ENCODE measurements around the gene ASTE1. TPM values are rescaled to one million over a fixed set of nuclear protein-coding genes. Genes with fewer than 3 reads are reported as not detected.

The ASTE1 gene
- total and polyA plus RNA-seq, 10 of the 15 experiments (the other 5 are each of a cell fraction or from before 2014, with no cell fraction given): 5.1 to 12.0 (median 8.2) TPM

DNA sequence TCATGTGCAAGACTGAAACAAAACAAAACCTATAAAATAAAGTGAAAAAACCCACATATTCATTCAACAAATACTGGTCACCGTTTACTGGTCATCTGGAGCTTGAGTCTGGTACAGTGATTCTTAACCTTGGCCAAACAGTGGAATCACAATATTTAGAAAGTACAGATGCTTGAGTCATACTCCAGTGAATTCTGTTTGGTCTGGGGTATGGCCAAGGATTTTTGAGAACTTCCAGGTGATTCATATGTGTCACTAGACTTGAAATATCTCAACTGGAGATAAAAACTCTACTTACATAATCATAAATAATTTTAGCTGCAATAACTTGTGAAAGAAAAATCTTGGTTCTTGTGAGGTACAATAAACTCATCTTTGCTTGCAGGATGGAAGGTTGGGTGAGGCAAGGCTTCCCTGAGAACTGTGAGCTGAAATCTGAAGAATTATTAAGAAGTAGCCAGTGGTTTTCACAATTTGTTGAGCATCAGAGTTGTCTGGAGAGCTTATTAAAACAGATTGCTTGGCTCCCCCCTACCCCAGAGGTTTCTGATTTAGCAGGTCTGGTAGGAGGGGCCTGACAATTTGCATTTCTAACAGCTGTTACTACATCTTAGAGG lies 9.7 kb upstream of the ASTE1 start:
- Histone ChIP-seq H3K27me3 (replicated peaks in 1 of 2; ENCODE audit: control insufficient read depth in 2 of 2, insufficient read depth in 2 of 2, low read length in 1 of 2) (no peaks in the 10 kb centered on the region), H3K27ac (ENCODE audit: control insufficient read depth, insufficient read depth) (no peak overlapping the region), H3K36me3 (ENCODE audit: control insufficient read depth in 2 of 2, insufficient read depth in 2 of 2, low read length in 1 of 2) (no peaks in the 10 kb centered on the region), H3K4me1 (ENCODE audit: control insufficient read depth, insufficient read depth, low read length) (no peaks in the 10 kb centered on the region), H4K20me1 (ENCODE audit: control insufficient read depth, insufficient read depth) (no peaks in the 10 kb centered on the region), H2AFZ (ENCODE audit: control insufficient read depth, low read depth, low read length) (no peak overlapping the region), H3K4me2 (ENCODE audit: control insufficient read depth, insufficient read depth) (no peak overlapping the region), H3K4me3 (no peak overlapping the region), H3K9ac (ENCODE audit: control insufficient read depth, insufficient read depth, low read length) (no peak overlapping the region), H3K79me2 (ENCODE audit: control insufficient read depth, insufficient read depth, low read length) (no peaks in the 10 kb centered on the region), H3K9me3 (replicated peaks; ENCODE audit: control insufficient read depth, insufficient read depth, low read length) (no peaks in the 10 kb centered on the region)
- BruUV-seq (replicated peaks): no TSS peak
- no peak for ATAC-seq
- RAD21 ChIA-PET (ENCODE audit: unreplicated experiment): interaction anchor here (1.3 to 3.3 kb wide), 2 partner anchors 994 kb away, joined by 4 to 16 read pairs; no protein-coding TSS in a partner anchor
- 0% methylated on average over 1 of the region's 1 CpG for WGBS (ENCODE audit: insufficient coverage, insufficient replicate concordance, low lambda C conversion rate, missing lambda C conversion rate)
- SMC1A ChIA-PET (ENCODE audit: uncharacterized antibody, unreplicated experiment): interaction anchor here (0.6 to 1.6 kb wide), 6 partner anchors 10 to 1146 kb away, joined by 3 to 5 read pairs (median 4); partner anchors contain the start of genes ASTE1 and NEK11
- intact Hi-C loops (cut with micrococcal nuclease; ENCODE audit: unreplicated experiment) (loop anchor here (10.0 kb wide), 2 partner anchors 508 to 678 kb away; no protein-coding TSS in a partner anchor), in situ Hi-C loops (cut with MboI) (no loop called here)
- FAIRE-seq: no peak
- TF ChIP-seq ATF7 (IDR thresholded peaks at IDR 0.05; ENCODE audit: low read depth) (no peak), TCF7 (IDR thresholded peaks at IDR 0.05; ENCODE audit: borderline replicate concordance) (no peak), CEBPB (IDR thresholded peaks at IDR 0.05; ENCODE audit: borderline replicate concordance in 1 of 2, low read depth in 2 of 2, low read length in 2 of 2) (no peak), MTA3 (IDR thresholded peaks at IDR 0.05; ENCODE audit: borderline replicate concordance, low read length) (no peak), DPF2 (IDR thresholded peaks at IDR 0.05) (no peak)
- TF ChIP-seq, protein P1, sequence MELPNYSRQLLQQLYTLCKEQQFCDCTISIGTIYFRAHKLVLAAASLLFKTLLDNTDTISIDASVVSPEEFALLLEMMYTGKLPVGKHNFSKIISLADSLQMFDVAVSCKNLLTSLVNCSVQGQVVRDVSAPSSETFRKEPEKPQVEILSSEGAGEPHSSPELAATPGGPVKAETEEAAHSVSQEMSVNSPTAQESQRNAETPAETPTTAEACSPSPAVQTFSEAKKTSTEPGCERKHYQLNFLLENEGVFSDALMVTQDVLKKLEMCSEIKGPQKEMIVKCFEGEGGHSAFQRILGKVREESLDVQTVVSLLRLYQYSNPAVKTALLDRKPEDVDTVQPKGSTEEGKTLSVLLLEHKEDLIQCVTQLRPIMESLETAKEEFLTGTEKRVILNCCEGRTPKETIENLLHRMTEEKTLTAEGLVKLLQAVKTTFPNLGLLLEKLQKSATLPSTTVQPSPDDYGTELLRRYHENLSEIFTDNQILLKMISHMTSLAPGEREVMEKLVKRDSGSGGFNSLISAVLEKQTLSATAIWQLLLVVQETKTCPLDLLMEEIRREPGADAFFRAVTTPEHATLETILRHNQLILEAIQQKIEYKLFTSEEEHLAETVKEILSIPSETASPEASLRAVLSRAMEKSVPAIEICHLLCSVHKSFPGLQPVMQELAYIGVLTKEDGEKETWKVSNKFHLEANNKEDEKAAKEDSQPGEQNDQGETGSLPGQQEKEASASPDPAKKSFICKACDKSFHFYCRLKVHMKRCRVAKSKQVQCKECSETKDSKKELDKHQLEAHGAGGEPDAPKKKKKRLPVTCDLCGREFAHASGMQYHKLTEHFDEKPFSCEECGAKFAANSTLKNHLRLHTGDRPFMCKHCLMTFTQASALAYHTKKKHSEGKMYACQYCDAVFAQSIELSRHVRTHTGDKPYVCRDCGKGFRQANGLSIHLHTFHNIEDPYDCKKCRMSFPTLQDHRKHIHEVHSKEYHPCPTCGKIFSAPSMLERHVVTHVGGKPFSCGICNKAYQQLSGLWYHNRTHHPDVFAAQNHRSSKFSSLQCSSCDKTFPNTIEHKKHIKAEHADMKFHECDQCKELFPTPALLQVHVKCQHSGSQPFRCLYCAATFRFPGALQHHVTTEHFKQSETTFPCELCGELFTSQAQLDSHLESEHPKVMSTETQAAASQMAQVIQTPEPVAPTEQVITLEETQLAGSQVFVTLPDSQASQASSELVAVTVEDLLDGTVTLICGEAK (IDR thresholded peaks at IDR 0.05; ENCODE audit: borderline replicate concordance): no peak
- TF ChIP-seq, protein P2, sequence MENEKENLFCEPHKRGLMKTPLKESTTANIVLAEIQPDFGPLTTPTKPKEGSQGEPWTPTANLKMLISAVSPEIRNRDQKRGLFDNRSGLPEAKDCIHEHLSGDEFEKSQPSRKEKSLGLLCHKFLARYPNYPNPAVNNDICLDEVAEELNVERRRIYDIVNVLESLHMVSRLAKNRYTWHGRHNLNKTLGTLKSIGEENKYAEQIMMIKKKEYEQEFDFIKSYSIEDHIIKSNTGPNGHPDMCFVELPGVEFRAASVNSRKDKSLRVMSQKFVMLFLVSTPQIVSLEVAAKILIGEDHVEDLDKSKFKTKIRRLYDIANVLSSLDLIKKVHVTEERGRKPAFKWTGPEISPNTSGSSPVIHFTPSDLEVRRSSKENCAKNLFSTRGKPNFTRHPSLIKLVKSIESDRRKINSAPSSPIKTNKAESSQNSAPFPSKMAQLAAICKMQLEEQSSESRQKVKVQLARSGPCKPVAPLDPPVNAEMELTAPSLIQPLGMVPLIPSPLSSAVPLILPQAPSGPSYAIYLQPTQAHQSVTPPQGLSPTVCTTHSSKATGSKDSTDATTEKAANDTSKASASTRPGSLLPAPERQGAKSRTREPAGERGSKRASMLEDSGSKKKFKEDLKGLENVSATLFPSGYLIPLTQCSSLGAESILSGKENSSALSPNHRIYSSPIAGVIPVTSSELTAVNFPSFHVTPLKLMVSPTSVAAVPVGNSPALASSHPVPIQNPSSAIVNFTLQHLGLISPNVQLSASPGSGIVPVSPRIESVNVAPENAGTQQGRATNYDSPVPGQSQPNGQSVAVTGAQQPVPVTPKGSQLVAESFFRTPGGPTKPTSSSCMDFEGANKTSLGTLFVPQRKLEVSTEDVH (IDR thresholded peaks at IDR 0.05; ENCODE audit: low read depth, partially characterized antibody): no peak
- CTCF ChIA-PET: interaction anchor here (0.7 to 1.6 kb wide), 7 partner anchors 8 to 411 kb away, joined by 3 to 5 read pairs (median 3); partner anchors contain the start of genes ASTE1 and NEK11
- no peak for DNase-seq (ENCODE audit: low read depth, low spot score)
- POLR2A ChIA-PET: no interaction called here

Data from GM12878 (cell line).